GM13977 (cell line): Measurements from ENCODE around the gene KCNH1.
A peak's percentile ranks its signal among the peaks of the same experiment; 100 is the strongest.

Experiments used
- DNase-seq: peaks from one replicate; pipeline ENCODE4 v3.0.0; 2012; ENCODE audit warnings: low spot score
- in situ Hi-C: fragments of 300-500 bp; cut with MboI; formaldehyde crosslinking; loops from one replicate; pipeline ENCODE4 v1.12.0; 2022; ENCODE audit warnings: low sequenced_read_pairs, low pct_unique_long_range_greater_than_20kb, mixed read lengths, inconsistent platforms; ENCODE audit not compliant: unreplicated experiment
- TF ChIP-seq, protein P1 (sequence below): IDR thresholded peaks from 2 replicates; pipeline ENCODE4 v1.5.1; 2012; ENCODE audit warnings: mild to moderate bottlenecking, control low read depth; ENCODE audit not compliant: insufficient read depth; ENCODE audit errors: extremely low read depth, missing control alignments

The KCNH1 gene

DNA sequence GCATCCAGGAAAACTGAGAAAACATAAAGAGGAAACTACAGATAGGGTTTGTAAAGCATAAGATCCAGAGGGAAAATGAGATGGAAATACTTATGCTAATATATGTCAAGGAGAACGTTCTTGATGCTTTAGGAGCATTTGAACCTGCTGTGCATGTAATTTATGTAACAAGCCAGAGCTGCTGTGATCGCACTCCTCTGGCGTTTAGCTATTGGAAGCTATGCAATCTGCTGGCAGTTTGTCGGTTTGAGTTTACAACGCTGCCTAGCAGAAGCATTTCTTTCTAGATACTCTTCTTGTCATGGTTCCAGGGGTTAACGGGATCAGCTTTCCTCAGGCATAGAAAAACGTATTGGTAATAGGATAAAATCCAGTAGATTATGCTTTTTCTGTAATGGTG, 182.7 kb downstream of the KCNH1 start:
- TF ChIP-seq, protein P1, sequence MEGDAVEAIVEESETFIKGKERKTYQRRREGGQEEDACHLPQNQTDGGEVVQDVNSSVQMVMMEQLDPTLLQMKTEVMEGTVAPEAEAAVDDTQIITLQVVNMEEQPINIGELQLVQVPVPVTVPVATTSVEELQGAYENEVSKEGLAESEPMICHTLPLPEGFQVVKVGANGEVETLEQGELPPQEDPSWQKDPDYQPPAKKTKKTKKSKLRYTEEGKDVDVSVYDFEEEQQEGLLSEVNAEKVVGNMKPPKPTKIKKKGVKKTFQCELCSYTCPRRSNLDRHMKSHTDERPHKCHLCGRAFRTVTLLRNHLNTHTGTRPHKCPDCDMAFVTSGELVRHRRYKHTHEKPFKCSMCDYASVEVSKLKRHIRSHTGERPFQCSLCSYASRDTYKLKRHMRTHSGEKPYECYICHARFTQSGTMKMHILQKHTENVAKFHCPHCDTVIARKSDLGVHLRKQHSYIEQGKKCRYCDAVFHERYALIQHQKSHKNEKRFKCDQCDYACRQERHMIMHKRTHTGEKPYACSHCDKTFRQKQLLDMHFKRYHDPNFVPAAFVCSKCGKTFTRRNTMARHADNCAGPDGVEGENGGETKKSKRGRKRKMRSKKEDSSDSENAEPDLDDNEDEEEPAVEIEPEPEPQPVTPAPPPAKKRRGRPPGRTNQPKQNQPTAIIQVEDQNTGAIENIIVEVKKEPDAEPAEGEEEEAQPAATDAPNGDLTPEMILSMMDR, result no peak
- DNase-seq, result no peak
- in situ Hi-C loops, result no loop called here

DNA sequence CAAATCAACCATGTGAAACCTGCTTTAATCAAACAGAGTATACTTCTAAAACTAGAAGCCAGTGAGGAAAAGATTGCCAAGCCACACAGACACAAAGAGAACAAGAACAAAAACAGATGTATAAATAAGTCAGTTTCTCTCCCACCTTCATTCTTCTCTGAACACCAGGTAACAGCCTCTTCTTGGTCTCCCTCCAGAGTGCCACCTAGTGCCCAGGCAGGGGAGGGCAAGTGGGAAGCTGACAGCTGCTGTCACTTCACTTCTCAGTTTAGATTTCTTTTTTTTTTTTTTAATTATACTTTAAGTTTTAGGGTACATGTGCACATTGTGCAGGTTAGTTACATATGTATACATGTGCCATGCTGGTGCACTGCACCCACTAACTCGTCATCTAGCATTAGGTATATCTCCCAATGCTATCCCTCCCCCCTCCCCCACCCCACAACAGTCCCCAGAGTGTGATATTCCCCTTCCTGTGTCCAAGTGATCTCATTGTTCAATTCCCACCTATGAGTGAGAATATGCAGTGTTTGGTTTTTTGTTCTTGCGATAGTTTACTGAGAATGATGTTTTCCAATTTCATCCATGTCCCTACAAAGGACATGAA, 183.9 kb downstream of the KCNH1 start:
- in situ Hi-C loops, result loop anchor here (25.0 kb wide), 1 partner anchor 363 kb away; no protein-coding TSS in a partner anchor
- DNase-seq, result peak; percentile 42
- TF ChIP-seq, protein P1, result peak; percentile 80

DNA sequence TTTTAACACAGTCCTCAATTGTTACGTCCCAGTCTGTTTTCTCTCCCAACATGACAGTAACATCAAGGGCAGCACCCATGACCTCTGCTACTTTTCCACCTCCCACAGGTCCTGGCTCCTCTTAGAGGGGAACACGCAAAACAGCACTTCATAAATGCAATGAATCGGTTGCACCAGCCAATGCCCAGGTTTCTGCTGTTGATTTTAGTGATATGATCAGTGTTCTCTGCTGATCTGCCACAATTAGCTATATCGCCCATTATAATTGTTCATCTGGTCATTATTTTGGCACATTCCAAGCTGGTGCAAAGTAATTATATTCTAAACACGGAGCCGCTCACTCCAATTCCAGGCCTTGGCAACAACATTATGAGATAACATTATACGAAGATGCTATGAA, 184.5 kb downstream of the KCNH1 start:
- in situ Hi-C loops, result loop anchor here (25.0 kb wide), 1 partner anchor 362 kb away; no protein-coding TSS in a partner anchor
- no peak for DNase-seq
- TF ChIP-seq, protein P1, result no peak

DNA sequence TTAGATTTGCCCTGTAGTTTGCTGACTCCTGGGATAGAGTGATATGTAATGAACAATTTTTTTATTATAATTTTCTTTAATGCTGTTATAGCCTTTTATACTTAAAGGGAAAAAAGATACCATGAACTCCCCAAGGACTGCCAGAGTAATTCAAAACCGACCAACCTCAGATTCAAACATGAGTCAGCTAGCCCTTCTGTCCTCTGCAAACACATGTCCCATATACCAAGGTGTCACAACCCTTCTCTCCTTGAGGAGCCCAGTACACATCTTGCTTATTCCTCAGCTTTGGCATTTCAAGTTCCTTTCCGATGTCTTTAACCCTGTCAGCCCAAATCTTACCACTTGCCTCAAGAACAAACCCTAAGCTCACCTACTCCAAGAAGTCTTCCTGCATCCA, 184.9 kb downstream of the KCNH1 start:
- no peak for DNase-seq
- TF ChIP-seq, protein P1, result no peak
- in situ Hi-C loops, result loop anchor here (25.0 kb wide), 1 partner anchor 362 kb away; no protein-coding TSS in a partner anchor

DNA sequence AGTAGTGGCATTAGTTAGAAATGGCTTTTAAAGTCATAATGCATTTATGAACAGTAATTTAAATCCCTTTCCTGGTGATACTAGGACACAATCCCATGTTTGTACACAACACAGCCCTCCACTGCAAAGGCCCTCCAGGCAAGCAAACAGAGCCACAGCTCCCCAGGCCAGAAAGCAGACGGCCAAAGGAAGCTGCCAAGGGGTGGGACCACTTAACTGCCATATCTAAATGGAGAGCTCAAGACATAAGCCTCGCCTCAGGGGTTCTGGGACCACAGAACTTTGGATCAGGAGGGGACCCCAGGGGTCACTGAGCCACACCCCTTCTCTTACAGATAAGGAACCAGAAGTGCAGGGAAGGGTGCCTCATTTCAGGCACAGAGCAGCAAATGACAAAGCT, 189.7 kb downstream of the KCNH1 start:
- TF ChIP-seq, protein P1, result no peak
- no peak for DNase-seq
- in situ Hi-C loops, result loop anchor here (25.0 kb wide), 1 partner anchor 357 kb away; no protein-coding TSS in a partner anchor

DNA sequence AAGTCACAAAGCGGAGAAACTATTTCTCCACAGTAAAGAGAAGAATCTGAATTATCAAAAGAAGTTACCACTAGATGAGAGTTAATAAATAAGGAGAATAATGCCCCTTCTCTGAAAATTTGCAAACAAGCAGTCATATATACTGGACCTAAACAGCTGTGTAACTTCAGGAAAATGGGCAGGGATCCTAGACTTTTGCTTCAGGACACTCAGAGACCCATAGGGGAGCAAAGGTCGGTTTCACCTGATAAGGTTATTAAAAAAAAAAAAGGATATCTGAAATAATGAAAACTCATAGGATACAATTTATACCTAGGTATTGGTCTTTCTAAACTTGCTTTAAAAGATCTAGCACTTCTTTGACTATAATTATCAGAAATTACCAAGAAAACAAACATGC, 191.4 kb downstream of the KCNH1 start:
- no peak for DNase-seq
- TF ChIP-seq, protein P1, result no peak
- in situ Hi-C loops, result loop anchor here (25.0 kb wide), 1 partner anchor 355 kb away; no protein-coding TSS in a partner anchor
